ENCODE measurements around the gene UNC5C.

GRCh38 chr4:95381843-95382580, 166.8 kb downstream of the UNC5C start:
- TF ChIP-seq CTCF (IDR thresholded peaks at IDR 0.05) (no peak), POLR2A (IDR thresholded peaks at IDR 0.05) (no peak)

Measured in uterus (tissue), 2 donors.